ENCODE measurements around the gene GNAS. TPM values are rescaled to one million over a fixed set of nuclear protein-coding genes. Genes with fewer than 3 reads are reported as not detected.

The GNAS gene
- total and polyA plus RNA-seq, 10 of the 15 experiments (the other 5 are each of a cell fraction or from before 2014, with no cell fraction given) = 209 to 950 (median 394) TPM

DNA sequence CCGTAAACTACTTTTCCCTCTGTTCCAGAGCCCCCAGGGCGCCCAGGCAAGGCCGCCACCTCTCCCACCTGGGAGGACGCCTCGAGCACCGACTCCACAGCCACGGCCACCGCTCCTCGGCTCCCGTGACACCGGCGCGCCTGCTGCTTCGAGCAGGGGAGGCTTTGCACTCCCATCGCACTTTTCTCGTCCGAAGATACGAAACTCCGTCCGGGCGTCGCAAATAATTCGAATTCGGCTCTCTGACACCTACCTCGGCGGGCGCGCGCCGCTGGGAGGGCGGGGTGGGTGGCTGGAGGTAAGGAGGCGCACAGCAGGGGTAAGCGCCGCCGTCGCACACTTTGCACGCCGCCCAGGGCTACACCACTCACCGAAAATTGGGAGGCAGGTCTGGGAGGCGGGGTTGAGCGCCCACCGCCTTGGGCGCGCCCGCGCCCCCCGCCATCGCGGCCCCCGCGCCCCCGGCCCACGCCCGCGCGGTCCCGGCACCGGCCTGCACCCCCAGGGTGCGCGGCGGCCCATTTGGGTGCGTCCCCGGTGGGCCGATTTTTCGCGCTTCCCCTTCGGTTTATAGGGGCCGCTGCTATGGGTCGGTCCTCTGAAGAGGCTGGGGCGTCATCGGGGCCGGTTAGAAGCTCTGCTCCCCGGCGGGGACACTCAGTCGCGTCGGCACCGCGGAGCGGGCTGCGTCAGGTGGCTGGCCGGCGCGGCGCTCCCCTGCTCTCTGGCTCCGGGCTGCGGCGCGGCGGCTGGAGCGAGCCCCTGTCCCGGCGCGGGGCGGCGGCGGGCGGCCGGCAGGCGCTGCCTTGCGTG lies 36.2 kb downstream of the GNAS start (continued):
- TF ChIP-seq TCF3 (IDR thresholded peaks at IDR 0.05; ENCODE audit: borderline replicate concordance, insufficient read depth, low read depth, low read length) (peak; percentile 92), RBBP5 (conservative IDR thresholded peaks at IDR 0.05) (no peak), ASH2L (IDR thresholded peaks at IDR 0.05; ENCODE audit: borderline replicate concordance, low read depth) (0 out of 2 replicates have a peak, but pooled peaks have one; percentile 27), TCF12 (IDR thresholded peaks at IDR 0.05; ENCODE audit: low read depth, low read length) (peak; percentile 79; the same call in 1 of the 2 replicates), PAX5 (IDR thresholded peaks at IDR 0.05; ENCODE audit: borderline replicate concordance, low read depth, low read length) (no peak), ZNF24 (IDR thresholded peaks at IDR 0.05) (no peak), SP1 (IDR thresholded peaks at IDR 0.05; ENCODE audit: low read depth, low read length) (no peak), CHD1 (IDR thresholded peaks at IDR 0.05; ENCODE audit: low read depth, low read length) (peak; percentile 95), HDAC2 (IDR thresholded peaks at IDR 0.05) (no peak), MYB (IDR thresholded peaks at IDR 0.05; ENCODE audit: borderline replicate concordance, low read depth, low read length) (no peak), RB1 (IDR thresholded peaks at IDR 0.05; ENCODE audit: borderline replicate concordance) (no peak; the same call in 1 of the 2 replicates), POU2F2 (IDR thresholded peaks at IDR 0.05; ENCODE audit: borderline replicate concordance, low read depth, low read length) (peak; percentile 98), MXI1 (IDR thresholded peaks at IDR 0.05; ENCODE audit: low read depth, low read length) (0 out of 2 replicates have a peak, but pooled peaks have one; percentile 9), CBX5 (IDR thresholded peaks at IDR 0.05; ENCODE audit: low read depth) (no peak), MTA3 (IDR thresholded peaks at IDR 0.05; ENCODE audit: borderline replicate concordance, low read length) (no peak), CREM (IDR thresholded peaks at IDR 0.05; ENCODE audit: low read depth) (peak; percentile 97), NBN (IDR thresholded peaks at IDR 0.05) (no peak), SUPT20H (IDR thresholded peaks at IDR 0.05; ENCODE audit: borderline replicate concordance, control insufficient read depth, low read depth, low read length) (no peak), STAT3 (IDR thresholded peaks at IDR 0.05; ENCODE audit: low read depth, low read length) (no peak), STAT1 (conservative IDR thresholded peaks at IDR 0.05) (no peak), BCL11A (IDR thresholded peaks at IDR 0.05; ENCODE audit: low read depth, low read length) (no peak)
- TF ChIP-seq, protein P1, sequence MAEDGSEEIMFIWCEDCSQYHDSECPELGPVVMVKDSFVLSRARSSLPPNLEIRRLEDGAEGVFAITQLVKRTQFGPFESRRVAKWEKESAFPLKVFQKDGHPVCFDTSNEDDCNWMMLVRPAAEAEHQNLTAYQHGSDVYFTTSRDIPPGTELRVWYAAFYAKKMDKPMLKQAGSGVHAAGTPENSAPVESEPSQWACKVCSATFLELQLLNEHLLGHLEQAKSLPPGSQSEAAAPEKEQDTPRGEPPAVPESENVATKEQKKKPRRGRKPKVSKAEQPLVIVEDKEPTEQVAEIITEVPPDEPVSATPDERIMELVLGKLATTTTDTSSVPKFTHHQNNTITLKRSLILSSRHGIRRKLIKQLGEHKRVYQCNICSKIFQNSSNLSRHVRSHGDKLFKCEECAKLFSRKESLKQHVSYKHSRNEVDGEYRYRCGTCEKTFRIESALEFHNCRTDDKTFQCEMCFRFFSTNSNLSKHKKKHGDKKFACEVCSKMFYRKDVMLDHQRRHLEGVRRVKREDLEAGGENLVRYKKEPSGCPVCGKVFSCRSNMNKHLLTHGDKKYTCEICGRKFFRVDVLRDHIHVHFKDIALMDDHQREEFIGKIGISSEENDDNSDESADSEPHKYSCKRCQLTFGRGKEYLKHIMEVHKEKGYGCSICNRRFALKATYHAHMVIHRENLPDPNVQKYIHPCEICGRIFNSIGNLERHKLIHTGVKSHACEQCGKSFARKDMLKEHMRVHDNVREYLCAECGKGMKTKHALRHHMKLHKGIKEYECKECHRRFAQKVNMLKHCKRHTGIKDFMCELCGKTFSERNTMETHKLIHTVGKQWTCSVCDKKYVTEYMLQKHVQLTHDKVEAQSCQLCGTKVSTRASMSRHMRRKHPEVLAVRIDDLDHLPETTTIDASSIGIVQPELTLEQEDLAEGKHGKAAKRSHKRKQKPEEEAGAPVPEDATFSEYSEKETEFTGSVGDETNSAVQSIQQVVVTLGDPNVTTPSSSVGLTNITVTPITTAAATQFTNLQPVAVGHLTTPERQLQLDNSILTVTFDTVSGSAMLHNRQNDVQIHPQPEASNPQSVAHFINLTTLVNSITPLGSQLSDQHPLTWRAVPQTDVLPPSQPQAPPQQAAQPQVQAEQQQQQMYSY (CRISPR knock-in tag; IDR thresholded peaks at IDR 0.05) = no peak
- TF ChIP-seq, protein P2, sequence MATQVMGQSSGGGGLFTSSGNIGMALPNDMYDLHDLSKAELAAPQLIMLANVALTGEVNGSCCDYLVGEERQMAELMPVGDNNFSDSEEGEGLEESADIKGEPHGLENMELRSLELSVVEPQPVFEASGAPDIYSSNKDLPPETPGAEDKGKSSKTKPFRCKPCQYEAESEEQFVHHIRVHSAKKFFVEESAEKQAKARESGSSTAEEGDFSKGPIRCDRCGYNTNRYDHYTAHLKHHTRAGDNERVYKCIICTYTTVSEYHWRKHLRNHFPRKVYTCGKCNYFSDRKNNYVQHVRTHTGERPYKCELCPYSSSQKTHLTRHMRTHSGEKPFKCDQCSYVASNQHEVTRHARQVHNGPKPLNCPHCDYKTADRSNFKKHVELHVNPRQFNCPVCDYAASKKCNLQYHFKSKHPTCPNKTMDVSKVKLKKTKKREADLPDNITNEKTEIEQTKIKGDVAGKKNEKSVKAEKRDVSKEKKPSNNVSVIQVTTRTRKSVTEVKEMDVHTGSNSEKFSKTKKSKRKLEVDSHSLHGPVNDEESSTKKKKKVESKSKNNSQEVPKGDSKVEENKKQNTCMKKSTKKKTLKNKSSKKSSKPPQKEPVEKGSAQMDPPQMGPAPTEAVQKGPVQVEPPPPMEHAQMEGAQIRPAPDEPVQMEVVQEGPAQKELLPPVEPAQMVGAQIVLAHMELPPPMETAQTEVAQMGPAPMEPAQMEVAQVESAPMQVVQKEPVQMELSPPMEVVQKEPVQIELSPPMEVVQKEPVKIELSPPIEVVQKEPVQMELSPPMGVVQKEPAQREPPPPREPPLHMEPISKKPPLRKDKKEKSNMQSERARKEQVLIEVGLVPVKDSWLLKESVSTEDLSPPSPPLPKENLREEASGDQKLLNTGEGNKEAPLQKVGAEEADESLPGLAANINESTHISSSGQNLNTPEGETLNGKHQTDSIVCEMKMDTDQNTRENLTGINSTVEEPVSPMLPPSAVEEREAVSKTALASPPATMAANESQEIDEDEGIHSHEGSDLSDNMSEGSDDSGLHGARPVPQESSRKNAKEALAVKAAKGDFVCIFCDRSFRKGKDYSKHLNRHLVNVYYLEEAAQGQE (IDR thresholded peaks at IDR 0.05; ENCODE audit: low read depth, low read length) = peak; percentile 50; the same call in 1 of the 2 replicates
- TF ChIP-seq, protein P3, sequence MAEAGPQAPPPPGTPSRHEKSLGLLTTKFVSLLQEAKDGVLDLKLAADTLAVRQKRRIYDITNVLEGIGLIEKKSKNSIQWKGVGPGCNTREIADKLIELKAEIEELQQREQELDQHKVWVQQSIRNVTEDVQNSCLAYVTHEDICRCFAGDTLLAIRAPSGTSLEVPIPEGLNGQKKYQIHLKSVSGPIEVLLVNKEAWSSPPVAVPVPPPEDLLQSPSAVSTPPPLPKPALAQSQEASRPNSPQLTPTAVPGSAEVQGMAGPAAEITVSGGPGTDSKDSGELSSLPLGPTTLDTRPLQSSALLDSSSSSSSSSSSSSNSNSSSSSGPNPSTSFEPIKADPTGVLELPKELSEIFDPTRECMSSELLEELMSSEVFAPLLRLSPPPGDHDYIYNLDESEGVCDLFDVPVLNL (IDR thresholded peaks at IDR 0.05; ENCODE audit: low read depth, low read length) = no peak
